ENCODE results near the gene NHSL1.

DNA sequence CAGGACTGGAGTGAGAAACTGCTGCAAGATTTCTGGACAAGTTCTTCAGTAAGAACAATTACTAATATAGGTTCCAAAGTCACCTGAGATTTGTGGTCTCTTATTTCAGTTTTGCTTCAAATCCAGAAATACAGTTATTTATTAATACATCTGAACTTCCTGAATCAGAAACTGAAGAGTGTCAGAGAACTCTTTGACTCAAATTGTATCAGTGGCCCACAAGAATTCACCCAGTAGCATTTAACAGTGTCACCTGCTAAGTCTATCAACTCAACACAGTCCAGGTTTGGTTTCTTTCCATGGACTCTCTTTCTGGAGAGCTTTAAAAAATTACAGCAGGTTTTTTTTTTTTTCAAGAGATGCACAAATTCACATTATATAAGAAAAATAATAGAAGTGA is 18.8 kb upstream of the NHSL1 start:
- TF ChIP-seq, protein P1, sequence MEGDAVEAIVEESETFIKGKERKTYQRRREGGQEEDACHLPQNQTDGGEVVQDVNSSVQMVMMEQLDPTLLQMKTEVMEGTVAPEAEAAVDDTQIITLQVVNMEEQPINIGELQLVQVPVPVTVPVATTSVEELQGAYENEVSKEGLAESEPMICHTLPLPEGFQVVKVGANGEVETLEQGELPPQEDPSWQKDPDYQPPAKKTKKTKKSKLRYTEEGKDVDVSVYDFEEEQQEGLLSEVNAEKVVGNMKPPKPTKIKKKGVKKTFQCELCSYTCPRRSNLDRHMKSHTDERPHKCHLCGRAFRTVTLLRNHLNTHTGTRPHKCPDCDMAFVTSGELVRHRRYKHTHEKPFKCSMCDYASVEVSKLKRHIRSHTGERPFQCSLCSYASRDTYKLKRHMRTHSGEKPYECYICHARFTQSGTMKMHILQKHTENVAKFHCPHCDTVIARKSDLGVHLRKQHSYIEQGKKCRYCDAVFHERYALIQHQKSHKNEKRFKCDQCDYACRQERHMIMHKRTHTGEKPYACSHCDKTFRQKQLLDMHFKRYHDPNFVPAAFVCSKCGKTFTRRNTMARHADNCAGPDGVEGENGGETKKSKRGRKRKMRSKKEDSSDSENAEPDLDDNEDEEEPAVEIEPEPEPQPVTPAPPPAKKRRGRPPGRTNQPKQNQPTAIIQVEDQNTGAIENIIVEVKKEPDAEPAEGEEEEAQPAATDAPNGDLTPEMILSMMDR (IDR thresholded peaks at IDR 0.05; ENCODE audit: low read depth, low read length, missing input control): no peak
- TF ChIP-seq HNF4A (conservative IDR thresholded peaks at IDR 0.05): no peak
- no peak for TF ChIP-seq EGR1 (IDR thresholded peaks at IDR 0.05; ENCODE audit: low read depth in 2 of 2)
- TF ChIP-seq, protein P2, sequence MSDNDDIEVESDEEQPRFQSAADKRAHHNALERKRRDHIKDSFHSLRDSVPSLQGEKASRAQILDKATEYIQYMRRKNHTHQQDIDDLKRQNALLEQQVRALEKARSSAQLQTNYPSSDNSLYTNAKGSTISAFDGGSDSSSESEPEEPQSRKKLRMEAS (IDR thresholded peaks at IDR 0.05): no peak
- no peak for TF ChIP-seq YY1 (IDR thresholded peaks at IDR 0.05)
- TF ChIP-seq SP1 (IDR thresholded peaks at IDR 0.05): no peak
- TF ChIP-seq RXRA (IDR thresholded peaks at IDR 0.05): no peak
- TF ChIP-seq JUND (IDR thresholded peaks at IDR 0.05): no peak
- TF ChIP-seq RAD21 (IDR thresholded peaks at IDR 0.05): no peak
- TF ChIP-seq, protein P3, sequence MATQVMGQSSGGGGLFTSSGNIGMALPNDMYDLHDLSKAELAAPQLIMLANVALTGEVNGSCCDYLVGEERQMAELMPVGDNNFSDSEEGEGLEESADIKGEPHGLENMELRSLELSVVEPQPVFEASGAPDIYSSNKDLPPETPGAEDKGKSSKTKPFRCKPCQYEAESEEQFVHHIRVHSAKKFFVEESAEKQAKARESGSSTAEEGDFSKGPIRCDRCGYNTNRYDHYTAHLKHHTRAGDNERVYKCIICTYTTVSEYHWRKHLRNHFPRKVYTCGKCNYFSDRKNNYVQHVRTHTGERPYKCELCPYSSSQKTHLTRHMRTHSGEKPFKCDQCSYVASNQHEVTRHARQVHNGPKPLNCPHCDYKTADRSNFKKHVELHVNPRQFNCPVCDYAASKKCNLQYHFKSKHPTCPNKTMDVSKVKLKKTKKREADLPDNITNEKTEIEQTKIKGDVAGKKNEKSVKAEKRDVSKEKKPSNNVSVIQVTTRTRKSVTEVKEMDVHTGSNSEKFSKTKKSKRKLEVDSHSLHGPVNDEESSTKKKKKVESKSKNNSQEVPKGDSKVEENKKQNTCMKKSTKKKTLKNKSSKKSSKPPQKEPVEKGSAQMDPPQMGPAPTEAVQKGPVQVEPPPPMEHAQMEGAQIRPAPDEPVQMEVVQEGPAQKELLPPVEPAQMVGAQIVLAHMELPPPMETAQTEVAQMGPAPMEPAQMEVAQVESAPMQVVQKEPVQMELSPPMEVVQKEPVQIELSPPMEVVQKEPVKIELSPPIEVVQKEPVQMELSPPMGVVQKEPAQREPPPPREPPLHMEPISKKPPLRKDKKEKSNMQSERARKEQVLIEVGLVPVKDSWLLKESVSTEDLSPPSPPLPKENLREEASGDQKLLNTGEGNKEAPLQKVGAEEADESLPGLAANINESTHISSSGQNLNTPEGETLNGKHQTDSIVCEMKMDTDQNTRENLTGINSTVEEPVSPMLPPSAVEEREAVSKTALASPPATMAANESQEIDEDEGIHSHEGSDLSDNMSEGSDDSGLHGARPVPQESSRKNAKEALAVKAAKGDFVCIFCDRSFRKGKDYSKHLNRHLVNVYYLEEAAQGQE (IDR thresholded peaks at IDR 0.05): no peak

Measured in liver (tissue), 3 donors.